PC-9 (cell line): ENCODE results near the gene ECE2. TPM values are rescaled to one million over a fixed set of nuclear protein-coding genes. Genes with fewer than 3 reads are reported as not detected.

Experiments used
- BruUV-seq: library from RNA; stranded (reverse); fragments of 400-500 nt; replicated peaks from 2 replicates; lab custom pipeline; 2021; lab: Mats Ljungman, UMichigan
- CTCF ChIA-PET: fragments of 300-600 bp; sonication (Branson Sonifier 250); formaldehyde crosslinking; loops from one replicate; lab custom pipeline; 2022; ENCODE audit warnings: antibody characterized with exemption; lab: Charles Lee
- POLR2A ChIA-PET: fragments of 300-600 bp; sonication (Branson Sonifier 250); formaldehyde crosslinking; loops from one replicate; lab custom pipeline; 2022; ENCODE audit warnings: antibody characterized with exemption; ENCODE audit not compliant: unreplicated experiment; lab: Charles Lee
- DNase-seq, 2 experiments: peaks; one replicate each; pipeline versions ENCODE4 v3.0.0 to v3.0.0-alpha.2; 2015 to 2022; ENCODE audit warnings: mixed read lengths in 1 of 2
- H2AFZ ChIP-seq: fragments of 200-600 bp; sonication (generic); 2 replicates; pipeline ENCODE4 v1.8.1; 2017; ENCODE audit warnings: antibody characterized with exemption
- H3F3A ChIP-seq: fragments of 200-600 bp; sonication (generic); 2 replicates; pipeline ENCODE4 v1.8.1; 2017; ENCODE audit warnings: antibody characterized with exemption, mild to moderate bottlenecking, low read depth; ENCODE audit not compliant: insufficient read depth
- H3K27ac ChIP-seq: fragments of 200-600 bp; sonication (generic); 2 replicates; pipeline ENCODE4 v1.6.1; 2016; ENCODE audit warnings: mixed run types
- H3K27me3 ChIP-seq: fragments of 200-600 bp; sonication (generic); 2 replicates; pipeline ENCODE4 v1.6.1; 2016; ENCODE audit warnings: low read depth, mixed run types; ENCODE audit not compliant: insufficient read depth
- H3K36me3 ChIP-seq: fragments of 200-600 bp; sonication (generic); 2 replicates; pipeline ENCODE4 v1.6.1; 2016; ENCODE audit warnings: low read depth, mixed run types
- H3K4me1 ChIP-seq: fragments of 200-600 bp; sonication (generic); replicated peaks from 2 replicates; pipeline ENCODE4 v1.6.1; 2016; ENCODE audit warnings: mixed run types; ENCODE audit not compliant: insufficient read depth
- H3K4me2 ChIP-seq: fragments of 200-600 bp; sonication (generic); 2 replicates; pipeline ENCODE4 v1.6.1; 2017; ENCODE audit warnings: mixed run types
- H3K4me3 ChIP-seq: fragments of 200-600 bp; sonication (generic); 2 replicates; pipeline ENCODE4 v1.6.1; 2016; ENCODE audit warnings: mixed run types
- H3K79me2 ChIP-seq: fragments of 200-600 bp; sonication (generic); 2 replicates; pipeline ENCODE4 v1.6.1; 2017; ENCODE audit warnings: low read depth, mixed run types
- H3K9me2 ChIP-seq: fragments of 200-600 bp; sonication (generic); 2 replicates; pipeline ENCODE4 v1.8.1; 2017; ENCODE audit warnings: mild to moderate bottlenecking; ENCODE audit not compliant: insufficient read depth
- H3K9me3 ChIP-seq: fragments of 200-600 bp; sonication (generic); 2 replicates; pipeline ENCODE4 v1.8.1; 2016; ENCODE audit warnings: low read depth; ENCODE audit not compliant: insufficient read depth
- H4K20me1 ChIP-seq: fragments of 200-600 bp; sonication (generic); 2 replicates; pipeline ENCODE4 v1.8.1; 2017; ENCODE audit not compliant: insufficient read depth
- EZH2 ChIP-seq: fragments of 200-600 bp; sonication (generic); IDR thresholded peaks from 2 replicates; pipeline ENCODE4 v1.8.0; 2017; ENCODE audit warnings: antibody characterized with exemption, low read depth
- intact Hi-C: fragments of 100-400 bp; cut with micrococcal nuclease; formaldehyde crosslinking; loops from one replicate; pipeline ENCODE4 v1.10.0; 2022; ENCODE audit not compliant: unreplicated experiment
- total RNA-seq: library from RNA; stranded (reverse); gene quantifications from 2 replicates; pipeline ENCODE4 v1.2.3, GENCODE V29; 2021
- TF ChIP-seq, protein P1 (sequence below): fragments of 200-600 bp; sonication (generic); conservative IDR thresholded peaks from 2 replicates; pipeline ENCODE4 v1.6.1; 2017; ENCODE audit warnings: mixed run types, antibody characterized with exemption, mild to moderate bottlenecking, moderate library complexity

Gene ECE2
- total RNA-seq, 1 experiment from 2014 or later = not detected

DNA sequence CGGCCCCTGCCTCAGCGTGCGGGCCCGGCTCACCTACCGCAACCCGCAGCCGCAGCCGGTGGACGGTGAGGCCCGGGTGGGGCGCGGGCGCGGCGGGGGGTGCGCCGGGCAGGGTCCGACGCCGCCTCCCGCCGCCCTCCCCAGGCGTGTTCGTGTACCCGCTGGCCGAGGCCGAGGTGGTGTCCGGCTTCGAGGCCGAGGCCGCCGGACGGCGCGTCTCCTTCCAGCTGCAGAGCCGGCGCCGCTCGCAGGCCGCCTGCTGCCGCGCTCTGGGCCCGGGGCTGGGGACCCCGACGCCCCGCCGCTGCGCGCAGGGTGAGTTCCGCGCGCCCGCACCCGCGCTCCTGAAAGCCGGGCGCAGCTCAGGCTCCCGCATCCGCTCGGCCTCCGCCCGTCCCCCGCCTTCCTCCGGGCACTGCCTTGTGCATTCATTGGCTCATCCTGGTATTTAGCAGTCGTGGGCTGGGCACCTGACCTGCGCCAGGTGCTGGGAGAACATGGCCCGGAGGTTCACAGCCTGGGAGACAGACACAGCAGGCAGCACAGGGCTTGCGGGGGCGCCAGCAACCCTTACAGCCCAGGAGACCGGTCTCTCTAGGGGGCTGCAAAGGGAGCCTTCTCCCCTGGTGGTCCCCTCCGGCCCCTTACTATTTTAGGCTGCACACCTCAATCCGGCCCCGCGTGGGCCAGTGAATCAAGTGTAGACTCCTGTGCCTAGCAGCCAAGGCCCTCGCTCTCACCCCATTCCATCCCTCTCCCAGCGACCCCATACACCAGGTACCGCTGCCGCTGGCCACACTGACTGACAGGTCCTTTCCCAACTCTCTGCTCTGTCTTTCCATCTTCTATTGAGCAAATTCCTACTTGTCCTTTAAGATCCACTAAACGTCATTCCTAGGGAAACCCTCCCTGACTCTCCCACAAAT, 45.0 kb upstream of the ECE2 start:
- H3K9me3 ChIP-seq = no peaks in the 10 kb centered on the region
- H2AFZ ChIP-seq = no peak overlapping the region
- no peaks in the 10 kb centered on the region for H4K20me1 ChIP-seq
- H3K9me2 ChIP-seq = no peaks in the 10 kb centered on the region
- peak in 1 of 2 experiments; percentile 38 for DNase-seq
- H3K4me1 ChIP-seq = peaks cover 17% of the 10 kb centered on the region
- no peak overlapping the region for H3K27ac ChIP-seq
- no peak overlapping the region; the same call in 1 of the 2 replicates for H3K4me3 ChIP-seq
- no TSS peak for BruUV-seq
- intact Hi-C loops = no loop called here
- POLR2A ChIA-PET = no interaction called here
- peaks cover 23% of the 10 kb centered on the region; the same call in 1 of the 2 replicates for H3F3A ChIP-seq
- no peaks in the 10 kb centered on the region for H3K36me3 ChIP-seq
- TF ChIP-seq, protein P1, sequence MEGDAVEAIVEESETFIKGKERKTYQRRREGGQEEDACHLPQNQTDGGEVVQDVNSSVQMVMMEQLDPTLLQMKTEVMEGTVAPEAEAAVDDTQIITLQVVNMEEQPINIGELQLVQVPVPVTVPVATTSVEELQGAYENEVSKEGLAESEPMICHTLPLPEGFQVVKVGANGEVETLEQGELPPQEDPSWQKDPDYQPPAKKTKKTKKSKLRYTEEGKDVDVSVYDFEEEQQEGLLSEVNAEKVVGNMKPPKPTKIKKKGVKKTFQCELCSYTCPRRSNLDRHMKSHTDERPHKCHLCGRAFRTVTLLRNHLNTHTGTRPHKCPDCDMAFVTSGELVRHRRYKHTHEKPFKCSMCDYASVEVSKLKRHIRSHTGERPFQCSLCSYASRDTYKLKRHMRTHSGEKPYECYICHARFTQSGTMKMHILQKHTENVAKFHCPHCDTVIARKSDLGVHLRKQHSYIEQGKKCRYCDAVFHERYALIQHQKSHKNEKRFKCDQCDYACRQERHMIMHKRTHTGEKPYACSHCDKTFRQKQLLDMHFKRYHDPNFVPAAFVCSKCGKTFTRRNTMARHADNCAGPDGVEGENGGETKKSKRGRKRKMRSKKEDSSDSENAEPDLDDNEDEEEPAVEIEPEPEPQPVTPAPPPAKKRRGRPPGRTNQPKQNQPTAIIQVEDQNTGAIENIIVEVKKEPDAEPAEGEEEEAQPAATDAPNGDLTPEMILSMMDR = no peak
- TF ChIP-seq EZH2 = no peak
- H3K4me2 ChIP-seq = peak overlapping the region; percentile 97; the same call in 1 of the 2 replicates
- H3K27me3 ChIP-seq = peaks cover 53% of the 10 kb centered on the region
- no peaks in the 10 kb centered on the region for H3K79me2 ChIP-seq
- CTCF ChIA-PET = interaction anchor here (0.6 to 0.7 kb wide), 2 partner anchors 144 to 145 kb away, joined by 5 to 6 read pairs; no protein-coding TSS in a partner anchor

DNA sequence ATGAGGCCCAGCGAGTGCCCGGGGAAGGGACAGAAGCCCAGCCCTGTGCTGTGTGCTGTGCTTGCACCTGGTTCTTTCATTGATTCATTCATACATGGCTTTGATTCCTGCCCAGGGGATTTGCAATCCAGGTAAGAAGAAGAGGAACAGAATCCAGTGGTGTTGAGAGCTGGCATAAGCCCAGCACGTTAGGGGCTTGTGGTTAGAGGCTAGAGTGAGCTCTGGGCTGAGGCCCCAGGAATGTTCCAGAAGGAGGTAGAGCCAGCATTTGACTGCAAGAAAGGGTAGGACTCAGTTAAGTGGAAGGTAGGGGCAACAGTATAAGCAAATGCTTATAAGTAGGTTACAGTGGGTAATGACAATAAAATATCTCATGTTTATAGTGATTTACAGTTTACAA, 44.2 kb upstream of the ECE2 start:
- Histone ChIP-seq H3K36me3 (no peaks in the 10 kb centered on the region), H3F3A (peaks cover 23% of the 10 kb centered on the region; the same call in 1 of the 2 replicates), H3K9me3 (no peaks in the 10 kb centered on the region), H3K79me2 (no peaks in the 10 kb centered on the region), H4K20me1 (no peaks in the 10 kb centered on the region), H3K9me2 (no peaks in the 10 kb centered on the region), H3K27me3 (peaks cover 51% of the 10 kb centered on the region), H2AFZ (no peak overlapping the region), H3K4me1 (peaks cover 17% of the 10 kb centered on the region), H3K27ac (no peak overlapping the region), H3K4me3 (no peak overlapping the region), H3K4me2 (no peak overlapping the region)
- ChIA-PET CTCF (no interaction called here), POLR2A (no interaction called here)
- no peak for TF ChIP-seq EZH2
- TF ChIP-seq, protein P1 = no peak
- BruUV-seq = no TSS peak
- intact Hi-C loops = no loop called here
- no peak for DNase-seq

GRCh38 chr3:184233127-184233843, 42.5 kb upstream of the ECE2 start:
- Histone ChIP-seq H3K4me2 (no peak overlapping the region), H3K36me3 (no peaks in the 10 kb centered on the region), H2AFZ (no peak overlapping the region), H3K27ac (no peak overlapping the region), H3K4me1 (peaks cover 17% of the 10 kb centered on the region), H3K9me3 (no peaks in the 10 kb centered on the region), H3K79me2 (no peaks in the 10 kb centered on the region), H3K9me2 (no peaks in the 10 kb centered on the region), H3K4me3 (no peak overlapping the region), H3K27me3 (peaks cover 45% of the 10 kb centered on the region), H3F3A (peaks cover 24% of the 10 kb centered on the region; the same call in 1 of the 2 replicates), H4K20me1 (no peaks in the 10 kb centered on the region)
- no peak for DNase-seq
- POLR2A ChIA-PET = interaction anchor here (0.7 kb wide), 1 partner anchor 29 kb away, joined by 4 read pairs; no protein-coding TSS in a partner anchor
- BruUV-seq = no TSS peak
- CTCF ChIA-PET = interaction anchor here (0.6 kb wide), 1 partner anchor 369 kb away, joined by 16 read pairs; no protein-coding TSS in a partner anchor
- TF ChIP-seq EZH2 = no peak
- TF ChIP-seq, protein P1 = no peak
- intact Hi-C loops = no loop called here
